OCI-M2 (cell line): ENCODE results near the gene TMEM121.

Experiments used
- DNase-seq: peaks from one replicate; lab custom pipeline; 2025; ENCODE audit not compliant: unreplicated experiment; lab: John Stamatoyannopoulos, UW

The TMEM121 gene

GRCh38 chr14:105497671-105498429, 28.5 kb upstream of the TMEM121 start:
- no peak for DNase-seq

DNA sequence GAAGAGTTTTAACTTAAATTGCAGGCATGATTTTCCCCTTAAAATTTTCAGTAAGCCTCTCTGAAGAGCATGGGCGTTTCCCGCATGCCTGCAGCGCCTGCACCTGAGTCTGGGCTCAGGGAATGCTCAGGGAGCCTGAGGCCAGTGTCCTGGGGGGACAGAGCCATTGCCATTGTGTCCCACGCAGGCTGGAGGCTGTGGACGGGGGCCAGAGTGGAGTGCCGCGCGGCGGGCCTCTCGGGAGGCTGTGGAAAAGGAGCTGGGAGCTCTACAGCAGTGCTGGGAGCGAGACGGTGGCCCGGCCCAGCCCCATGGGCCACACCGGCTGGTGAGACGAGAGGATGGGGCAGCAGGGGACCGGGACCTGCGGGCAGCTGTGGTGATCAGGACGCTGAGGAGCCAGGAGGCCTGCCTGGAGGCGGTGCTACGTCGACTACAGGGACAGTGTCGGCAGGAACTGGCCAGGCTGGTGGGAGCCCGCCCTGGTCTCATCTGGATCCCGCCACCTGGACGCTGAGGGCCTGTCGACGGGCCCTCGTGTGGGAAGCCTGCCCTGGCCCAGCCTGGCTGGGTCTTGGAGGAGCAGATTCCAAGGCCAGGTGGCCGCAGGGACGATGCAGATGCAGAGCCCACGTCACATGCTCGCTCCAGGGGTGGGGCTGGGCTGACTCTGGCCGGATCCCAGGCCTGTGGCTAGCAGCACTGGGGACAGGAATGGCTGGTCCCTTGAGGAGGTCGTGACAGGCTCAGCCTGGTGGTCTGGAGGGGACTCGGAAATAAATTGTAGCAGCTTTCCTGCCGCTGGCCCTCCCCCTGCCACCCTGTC, 27.7 kb upstream of the TMEM121 start:
- no peak for DNase-seq

DNA sequence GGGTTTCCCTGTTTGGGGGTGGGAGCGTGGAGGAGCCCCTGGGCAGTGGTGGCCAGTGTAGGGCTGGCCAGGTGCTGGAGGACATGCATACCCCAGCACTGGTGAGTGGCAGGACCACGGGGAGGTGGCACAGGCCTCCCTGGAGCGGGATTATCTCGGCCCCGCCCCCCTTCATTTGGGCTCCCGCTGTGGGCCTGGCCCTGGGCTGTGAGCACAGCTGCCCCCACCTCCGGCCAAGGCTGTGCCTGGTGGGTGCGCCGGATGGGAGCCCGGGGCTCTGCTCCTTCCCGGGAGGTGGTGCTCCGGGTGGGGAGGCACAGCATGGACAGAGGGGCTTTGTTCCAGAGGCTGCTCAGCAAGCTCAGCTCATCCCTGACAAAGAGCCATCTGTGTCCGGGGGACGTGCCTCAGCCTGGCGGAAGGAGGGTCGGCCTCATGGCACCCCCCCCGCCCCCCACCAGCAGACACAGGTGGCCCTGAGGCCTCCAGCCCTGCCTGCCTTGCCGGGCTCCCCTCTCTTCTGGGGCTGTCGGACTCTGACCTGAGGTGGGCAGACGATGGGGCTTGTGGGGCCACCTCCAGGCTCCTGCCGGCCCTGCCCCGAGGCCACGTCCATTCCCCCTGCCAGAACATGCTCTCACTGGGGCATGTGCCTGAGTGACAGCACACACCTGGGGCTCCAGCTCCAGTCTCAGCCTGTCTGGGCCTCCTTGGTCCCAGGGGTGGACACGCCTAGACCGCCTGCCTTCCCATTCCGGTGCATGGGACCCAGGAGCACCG, 26.9 kb upstream of the TMEM121 start:
- no peak for DNase-seq

DNA sequence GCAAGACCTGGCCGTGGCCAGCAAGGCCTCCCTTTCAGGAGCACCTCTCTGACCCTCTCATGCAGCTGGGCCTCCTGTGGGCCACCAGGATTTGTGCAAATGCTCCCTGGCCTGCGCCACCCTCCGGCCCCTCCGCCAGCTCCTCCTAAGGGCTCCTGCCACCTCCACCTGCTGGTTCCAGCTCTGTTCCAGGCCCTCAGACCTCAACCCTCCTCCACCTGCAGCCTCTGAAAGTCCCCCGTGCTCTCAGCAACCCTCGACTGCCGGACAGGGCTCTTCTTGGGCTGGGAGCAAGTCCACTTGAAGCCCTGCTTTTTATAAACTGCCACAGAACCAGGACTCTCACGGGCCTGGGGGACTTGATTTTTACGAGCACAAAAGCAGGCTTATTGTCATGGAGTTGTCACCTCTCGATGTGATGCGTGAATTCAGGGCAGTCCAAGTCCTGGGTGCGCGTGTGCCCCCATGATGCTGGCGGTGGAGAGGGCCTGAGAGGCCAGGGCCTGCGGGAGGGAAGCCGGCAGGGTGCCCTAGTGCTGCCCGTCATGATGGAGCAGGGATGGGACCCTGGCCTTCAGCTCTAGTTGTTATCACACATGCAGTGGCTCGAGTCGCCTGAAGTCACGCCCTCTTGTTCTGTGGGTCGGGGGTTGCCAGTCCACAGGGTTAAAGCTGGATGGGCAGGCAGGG, 26.2 kb upstream of the TMEM121 start:
- no peak for DNase-seq

GRCh38 chr14:105500726-105501101, 25.7 kb upstream of the TMEM121 start:
- DNase-seq = no peak

GRCh38 chr14:105501504-105502291, 24.7 kb upstream of the TMEM121 start:
- no peak for DNase-seq

DNA sequence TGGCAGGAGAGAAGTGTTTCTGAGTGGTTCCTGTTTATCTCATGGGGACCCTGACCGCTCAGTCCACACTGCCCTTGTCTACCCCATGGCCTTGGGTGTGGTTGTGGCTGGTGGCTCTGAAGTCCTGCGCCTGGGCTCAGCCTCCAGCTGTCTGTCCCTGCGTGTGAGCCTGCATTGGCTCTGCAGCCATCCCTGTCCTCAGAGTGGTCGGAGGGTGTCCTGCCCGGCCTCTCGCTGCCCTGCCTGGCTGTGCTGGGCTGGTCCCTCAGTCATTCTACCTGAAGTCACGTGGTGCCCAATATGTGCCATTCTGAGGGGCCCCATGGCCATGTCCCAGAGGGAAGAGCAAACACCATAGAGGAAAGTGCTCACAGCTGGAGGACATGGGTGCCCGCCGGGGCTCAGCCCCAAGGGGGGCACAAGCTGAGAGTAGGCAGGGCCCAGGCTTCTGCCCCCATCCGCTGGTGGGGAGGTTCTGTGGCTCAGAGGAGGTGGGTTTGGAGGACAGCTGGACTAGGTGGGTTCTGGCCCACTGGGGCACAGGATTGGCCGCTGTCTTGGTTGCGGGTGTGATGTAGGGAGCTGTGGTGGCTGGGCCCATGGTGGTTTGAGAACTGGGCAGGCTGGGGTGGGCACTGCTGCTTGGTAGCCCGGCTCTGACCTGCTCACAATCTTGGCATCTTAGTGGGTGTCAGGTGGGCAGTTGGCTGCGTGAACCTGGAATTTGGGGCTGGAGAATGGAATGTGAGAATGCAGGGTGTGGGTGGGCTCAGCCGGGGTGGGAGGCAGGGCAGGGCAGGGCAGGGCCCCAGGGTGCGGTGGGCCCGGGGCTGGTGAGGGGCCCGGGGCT, 23.7 kb upstream of the TMEM121 start:
- DNase-seq = no peak

DNA sequence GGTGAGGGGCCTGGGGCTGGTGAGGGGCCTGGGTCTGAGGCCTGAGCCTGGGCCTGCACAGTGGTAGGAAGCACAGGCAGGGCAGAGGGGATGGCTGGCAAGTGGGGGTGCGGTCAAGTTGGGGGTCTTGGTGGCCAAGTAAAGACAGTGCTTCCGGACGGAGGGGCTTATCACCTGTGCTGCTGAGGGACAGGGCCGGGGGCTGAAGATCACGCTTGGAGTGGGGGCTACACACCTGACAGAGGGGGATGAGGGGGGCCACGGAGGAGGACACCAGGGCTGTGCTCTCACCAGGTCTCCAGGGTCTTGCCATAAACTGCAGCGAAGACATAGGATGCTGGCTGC, 23.1 kb upstream of the TMEM121 start:
- no peak for DNase-seq

DNA sequence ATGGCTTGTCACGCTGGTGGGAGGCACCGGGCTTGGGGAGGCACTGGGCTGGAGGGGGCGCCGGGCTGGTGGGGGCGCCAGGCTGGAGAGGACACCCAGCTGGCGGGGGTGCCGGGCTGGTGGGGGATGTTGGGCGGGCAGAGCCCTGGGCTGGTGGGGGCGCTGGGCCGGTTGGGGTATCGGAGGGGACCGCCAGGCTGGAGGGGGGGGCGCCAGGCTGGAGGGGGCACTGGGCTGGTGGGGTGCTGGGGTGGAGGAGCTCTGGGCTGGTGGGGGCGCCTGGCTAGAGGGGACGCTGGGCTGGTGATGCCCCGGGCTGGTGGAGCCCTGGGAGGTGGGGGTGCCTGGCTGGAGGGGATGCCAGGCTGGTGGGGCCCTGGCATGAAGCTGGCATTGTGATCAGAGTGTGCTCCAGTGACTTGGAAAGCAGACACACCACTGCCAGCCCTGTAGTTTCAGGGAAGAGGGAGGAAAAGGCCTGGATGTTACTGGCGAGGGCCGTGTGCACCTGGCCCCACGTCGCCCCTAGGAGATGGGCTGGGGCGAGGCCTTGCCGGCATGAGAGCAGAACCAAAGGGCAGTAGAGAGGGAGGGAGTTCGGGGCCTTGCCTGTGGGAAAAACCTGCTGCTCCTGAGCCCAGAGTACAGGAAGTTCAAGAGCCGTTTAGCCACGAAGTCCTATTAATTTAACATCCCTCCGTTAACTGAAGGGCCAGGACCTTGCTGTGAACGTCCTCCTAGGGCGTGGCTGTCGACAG, 22.3 kb upstream of the TMEM121 start:
- DNase-seq = no peak

DNA sequence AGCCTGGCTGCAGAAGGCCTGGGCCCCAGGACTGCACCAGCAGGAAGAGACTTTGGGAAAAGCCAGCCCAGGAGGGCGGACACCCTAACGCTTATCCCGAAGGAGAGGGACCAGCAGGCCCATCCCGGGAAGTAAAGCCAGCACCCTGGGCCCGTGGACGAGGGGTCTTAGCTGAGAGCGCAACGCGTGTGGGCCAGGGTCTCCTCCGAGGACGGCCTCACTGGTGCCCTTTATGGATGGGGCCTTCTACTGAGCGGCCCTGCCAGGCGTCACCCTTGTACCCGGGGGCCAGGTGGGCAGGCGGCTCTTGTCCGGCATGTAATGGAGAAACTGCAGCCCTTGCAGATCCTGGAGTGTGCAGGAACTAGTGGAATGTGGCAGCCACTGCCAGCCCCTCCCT, 21.3 kb upstream of the TMEM121 start:
- DNase-seq = no peak

GRCh38 chr14:105507247-105507646, 19.1 kb upstream of the TMEM121 start:
- no peak for DNase-seq

DNA sequence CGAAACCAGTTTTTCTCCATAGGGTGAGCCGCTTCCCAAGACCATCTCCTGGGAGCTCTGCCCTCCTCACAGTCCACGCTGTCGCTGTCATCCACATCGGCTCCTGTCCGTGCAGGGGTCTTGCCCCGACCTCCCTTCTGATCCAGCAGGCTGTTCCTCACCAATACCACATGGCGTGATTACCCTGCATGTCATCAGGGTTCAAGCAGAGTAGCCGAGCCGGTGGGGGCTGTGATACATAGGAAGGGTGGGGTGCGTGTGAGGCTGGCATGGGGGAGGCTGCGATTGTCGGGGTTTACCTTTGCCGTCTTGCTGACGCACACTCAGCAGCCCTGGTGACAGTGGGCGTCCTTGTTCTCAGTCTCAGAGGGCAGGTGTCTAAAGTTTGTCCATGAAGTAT, 18.3 kb upstream of the TMEM121 start:
- no peak for DNase-seq

- DNase-seq = no peak
These were observed 17.8 kb upstream of the TMEM121 start for GRCh38 chr14:105508601-105509000.

DNA sequence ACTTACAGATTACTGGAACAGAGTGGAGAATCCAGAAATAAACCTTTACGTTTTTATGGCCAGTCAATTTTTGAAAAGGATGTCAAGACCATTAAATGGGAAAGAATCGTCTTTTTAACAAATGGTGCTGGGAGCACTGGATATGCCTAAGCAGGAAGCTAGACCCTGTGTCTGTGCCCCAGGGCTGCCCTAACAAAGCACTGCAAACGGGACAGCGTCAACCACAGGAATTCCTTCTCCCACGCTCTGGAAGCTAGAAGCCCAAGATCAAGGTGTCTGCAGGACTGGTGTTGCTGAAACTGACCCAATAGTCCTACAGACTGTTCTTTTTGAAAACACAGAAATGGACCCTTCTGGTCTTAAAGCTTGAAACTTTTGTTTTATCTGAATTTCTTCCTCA, 9.3 kb upstream of the TMEM121 start:
- no peak for DNase-seq

GRCh38 chr14:105519946-105520698, 6.3 kb upstream of the TMEM121 start:
- no peak for DNase-seq

GRCh38 chr14:105525326-105525725, 1.1 kb upstream of the TMEM121 start:
- DNase-seq = no peak

DNA sequence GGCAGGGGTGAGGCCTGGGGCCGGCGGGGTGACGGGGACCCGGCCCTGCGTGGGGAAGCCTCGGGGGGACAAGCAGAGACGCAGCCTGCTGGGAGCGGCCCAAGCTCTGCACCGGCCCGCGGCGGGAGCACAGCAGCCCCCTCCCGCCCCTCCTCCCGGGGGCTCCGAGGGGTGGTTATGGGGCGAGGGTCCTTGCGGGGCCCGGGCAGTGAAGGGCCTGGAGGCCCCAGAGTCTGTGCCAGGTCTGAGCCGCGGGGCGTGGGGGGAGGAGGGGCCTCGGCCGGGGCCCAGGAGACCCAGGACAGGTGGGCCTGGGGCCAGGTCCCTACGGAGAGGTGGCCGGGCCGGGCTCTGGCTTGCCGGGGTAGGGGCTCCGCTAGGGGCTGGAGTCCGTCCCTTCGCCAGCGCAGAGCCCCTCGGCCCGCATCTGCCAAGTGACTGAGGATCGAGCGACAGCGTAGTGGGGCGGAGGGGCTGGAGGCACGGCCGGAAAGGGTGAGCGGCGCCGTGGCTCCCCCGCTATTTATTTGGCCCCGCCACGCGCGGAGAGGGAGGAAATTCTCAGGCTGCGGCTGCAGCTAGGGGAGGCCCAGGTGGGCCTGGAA, 495 bp downstream of the TMEM121 start:
- DNase-seq = no peak

- DNase-seq = no peak
These were observed 1.0 kb downstream of the TMEM121 start for GRCh38 chr14:105527381-105527825.
